GM19467 (cell line): ENCODE data around the gene CFAP107.

Experiments
- ATAC-seq: cut with Tn5 transposase; IDR thresholded peaks from one replicate; pipeline ENCODE4 v1.9.1; 2021; ENCODE audit warnings: mild to moderate bottlenecking, moderate library complexity; ENCODE audit not compliant: unreplicated experiment

The CFAP107 gene

DNA sequence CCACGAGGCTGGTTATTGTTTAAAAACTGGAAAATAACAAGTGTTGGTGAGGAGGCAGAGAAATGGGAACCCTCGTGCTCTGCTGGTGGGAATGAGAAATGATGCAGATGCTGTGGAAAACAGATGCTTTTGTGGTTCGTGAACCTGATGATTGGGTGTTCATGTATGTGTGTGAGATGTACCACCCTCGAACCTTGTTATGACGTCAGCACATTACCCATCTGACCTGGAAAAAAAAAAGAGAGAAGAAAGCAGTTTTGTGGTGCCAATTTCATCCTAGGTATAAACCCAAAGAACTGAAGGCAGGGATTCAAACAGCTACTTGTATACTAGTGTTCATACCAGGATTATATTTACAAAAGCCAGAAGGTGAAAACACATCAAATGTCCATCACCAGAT lies 6.4 kb upstream of the CFAP107 start:
- no peak for ATAC-seq

DNA sequence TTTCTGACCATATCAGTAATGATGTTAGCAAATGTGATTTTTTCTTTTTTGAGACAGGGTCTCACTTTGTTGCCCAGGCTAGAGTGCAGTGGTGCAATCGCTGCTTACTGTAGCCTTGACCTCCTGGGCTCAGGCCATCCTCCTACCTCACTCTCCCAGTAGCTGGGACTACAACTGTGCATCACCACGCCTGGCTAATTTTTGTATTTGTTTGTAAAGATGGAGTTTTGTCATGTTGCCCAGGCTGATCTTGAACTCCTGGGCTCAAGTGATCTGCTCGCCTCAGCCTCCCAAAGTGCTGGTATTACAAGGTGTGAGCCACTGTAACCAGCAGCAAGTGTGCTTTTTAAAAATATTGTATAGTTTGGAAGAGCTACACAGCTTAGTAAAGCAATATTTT lies 4.1 kb upstream of the CFAP107 start:
- ATAC-seq, result no peak

DNA sequence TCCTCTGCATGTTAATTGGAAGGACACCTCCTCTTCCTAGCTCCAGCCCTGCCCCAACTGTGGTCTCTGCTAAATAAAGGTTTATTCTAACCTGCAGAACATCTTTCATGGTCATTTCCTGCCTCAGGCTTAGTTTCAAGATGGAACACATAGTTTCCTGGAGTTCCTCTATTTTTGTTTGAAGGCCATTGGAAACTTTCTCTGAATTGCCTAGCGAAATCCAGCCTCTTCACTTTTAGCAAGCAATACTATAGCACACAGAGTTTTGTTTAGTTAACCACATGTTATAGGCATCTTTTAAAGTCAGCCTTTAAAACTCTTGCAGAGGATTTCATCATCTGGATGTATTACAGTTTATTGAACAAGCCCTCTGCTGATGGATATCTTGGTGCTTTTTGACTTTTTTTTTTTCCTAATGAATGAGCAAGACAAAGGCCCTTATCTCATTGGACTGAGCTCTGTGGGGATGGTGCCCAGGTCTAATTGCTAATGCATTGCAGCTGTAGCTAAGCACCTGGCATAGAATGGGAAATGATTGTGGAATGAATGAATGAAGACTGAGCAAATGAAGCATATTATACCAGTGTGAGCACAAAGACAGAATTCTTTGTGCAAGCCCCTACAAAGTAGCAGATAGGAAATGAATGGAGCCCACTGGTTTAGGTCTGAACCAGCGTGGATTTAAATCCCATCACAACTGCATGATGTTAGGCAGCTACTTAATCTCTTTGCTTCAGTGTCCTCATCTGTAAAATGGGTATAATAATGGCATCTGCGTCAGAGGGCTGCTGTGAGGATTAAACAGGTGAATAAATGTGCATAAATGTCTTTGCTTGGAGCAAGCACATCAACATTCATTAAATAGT lies 641 bp upstream of the CFAP107 start:
- no peak for ATAC-seq

DNA sequence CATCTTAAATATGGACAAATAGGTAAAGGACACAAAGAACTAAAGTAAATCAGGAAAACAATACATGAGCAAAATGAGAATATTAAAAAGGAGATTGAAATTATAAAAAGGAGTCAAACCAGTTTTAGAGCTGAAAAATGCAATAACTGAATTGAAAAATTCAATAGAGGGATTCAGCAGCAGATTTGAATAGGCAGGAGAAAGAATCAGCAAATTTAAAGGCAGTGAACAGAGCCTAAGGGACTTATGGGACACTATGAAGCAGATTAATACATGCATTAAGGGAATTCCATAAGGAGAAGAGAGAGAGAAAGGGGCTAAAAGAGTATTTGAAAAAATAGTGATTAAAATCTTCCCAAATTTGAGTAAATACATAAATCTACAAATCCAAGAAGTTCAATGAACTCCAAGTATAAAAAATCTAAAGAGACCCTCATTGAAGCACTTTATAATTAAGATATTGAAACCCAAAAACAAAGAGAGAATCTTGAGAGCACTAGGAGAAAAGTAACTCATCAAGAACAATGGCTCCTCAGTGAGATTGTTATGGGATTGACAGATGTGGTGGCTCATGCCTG lies 2.9 kb downstream of the CFAP107 start:
- no peak for ATAC-seq

DNA sequence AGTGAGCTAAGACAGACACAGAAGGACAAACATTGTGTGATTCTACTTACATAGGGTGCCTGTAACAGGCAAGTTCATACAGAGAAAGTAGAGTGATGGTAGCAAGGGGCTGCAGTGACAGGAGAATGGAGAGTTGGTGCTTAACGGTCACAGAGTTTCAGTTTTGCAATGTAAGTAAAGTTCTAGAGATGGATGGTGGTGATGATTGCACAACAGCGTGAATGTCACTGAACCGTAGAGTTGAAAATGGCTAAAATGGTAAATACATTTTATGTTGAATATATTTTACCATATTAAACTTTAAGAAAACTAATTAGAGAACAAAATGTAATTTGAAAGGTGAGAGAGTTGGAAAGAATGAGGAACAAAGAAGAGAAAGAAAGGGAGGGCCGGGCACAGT lies 8.7 kb downstream of the CFAP107 start:
- ATAC-seq, result no peak

DNA sequence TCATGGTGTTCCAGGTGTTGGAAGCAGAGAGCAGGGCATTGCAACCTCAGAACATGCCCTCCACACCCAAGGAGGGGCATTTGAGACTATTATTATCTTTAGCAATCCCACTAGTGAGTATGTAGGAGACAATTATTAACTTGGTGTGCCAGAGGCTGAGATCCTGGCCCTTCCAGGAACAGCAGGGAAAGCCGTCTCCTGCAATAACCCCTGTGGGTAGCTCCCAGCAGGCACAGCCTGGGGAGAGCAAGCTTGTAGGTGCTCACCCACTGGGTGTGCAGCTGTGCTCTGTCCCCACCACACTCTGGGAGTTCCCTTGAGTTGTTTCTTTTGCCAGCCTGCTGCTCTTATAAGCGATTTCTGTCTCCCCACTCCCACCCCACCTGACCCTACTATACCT lies 10.3 kb downstream of the CFAP107 start:
- no peak for ATAC-seq

DNA sequence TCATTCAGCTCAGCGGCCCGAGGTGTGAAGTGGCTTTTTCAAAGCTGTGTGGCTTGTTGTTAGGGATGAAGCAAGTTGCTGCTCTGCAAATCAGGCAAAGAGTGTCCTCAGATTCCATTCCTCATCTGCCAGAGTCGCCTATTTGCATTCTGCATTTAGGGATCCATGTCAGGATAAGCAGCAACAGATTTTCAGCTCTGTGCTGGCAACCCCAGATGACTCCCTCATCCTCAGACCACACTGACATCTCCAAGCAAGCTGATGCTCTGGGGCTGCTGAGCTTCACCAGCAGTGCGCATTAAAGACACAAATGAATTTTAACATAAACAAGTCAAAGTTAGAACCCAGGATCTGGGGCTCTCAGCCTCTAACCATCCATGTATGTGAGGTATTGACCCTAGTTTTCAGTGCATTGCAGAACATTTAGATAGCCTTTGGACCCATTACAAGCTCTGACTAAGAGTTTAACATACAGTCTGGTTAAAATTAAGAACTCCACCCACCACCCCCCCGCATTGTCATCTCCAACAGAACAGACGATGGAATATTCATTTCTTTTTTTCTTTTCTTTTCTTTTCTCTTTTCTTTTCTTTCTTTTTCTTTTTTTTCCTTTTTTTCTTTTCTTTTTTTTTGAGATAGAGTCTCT lies 10.9 kb downstream of the CFAP107 start:
- ATAC-seq, result no peak

DNA sequence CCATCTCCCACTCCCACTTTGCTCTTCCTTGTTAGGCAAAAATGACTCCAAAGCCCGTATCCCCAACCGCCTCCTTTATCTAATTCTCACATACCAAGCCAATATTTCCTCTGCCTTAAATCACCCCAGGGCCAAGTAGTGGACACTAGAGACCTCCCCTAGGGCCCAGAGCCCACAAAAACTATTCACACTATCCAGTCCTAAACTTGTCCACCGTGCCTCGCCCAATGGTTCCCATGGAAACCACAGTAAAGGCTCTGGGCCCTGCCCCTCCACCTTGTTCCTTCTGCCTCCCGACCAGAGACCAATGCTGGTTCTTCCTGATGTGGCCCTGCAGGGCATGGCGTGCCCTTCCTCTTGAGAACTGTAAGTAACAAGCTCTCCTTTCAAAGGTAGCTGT lies 11.8 kb downstream of the CFAP107 start:
- no peak for ATAC-seq

DNA sequence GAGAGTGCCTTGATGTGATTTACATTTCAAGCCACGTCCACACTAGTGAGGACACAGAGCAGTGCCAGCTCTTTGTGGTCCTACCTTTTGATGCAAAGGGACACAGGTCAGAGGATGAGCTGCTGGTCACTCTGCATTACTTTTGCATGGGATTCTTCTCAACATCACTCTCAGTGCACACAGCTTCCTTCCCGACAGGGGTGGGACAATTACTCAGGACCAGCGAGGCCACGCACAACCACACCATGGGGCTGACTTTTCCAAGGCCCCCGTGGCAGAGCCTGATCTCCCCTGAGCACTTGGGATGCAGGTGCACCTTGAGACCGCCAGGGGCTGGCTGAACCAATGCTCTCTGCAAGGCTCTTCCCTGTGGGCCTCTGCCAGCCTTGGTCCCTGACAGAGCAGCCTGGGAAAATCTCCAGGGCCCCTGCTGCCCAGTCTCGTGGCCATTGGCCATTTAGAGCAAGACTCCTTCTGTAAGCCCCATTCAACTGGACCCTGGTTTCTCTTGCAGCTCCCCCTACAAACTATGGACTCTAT lies 14.3 kb downstream of the CFAP107 start:
- ATAC-seq, result no peak

DNA sequence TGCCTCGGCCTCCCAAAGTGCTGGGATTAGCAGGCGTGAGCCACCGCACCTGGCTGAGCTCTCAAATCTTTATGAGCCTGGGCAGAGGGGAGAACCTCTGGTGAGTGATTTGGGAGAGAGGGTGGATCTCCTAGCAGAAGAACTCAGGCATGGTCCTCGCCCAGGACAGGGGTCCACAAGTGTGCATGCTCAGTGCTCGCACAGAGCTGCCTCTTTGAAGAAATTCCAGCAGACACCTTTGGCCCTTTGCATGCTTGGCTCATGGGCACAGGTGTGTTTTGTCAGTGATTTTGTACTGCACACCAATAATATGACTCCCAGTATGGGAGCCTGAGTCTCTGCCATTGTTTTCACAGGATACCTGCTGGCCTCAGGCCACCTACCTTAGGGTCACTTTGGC lies 15.8 kb downstream of the CFAP107 start:
- no peak for ATAC-seq

DNA sequence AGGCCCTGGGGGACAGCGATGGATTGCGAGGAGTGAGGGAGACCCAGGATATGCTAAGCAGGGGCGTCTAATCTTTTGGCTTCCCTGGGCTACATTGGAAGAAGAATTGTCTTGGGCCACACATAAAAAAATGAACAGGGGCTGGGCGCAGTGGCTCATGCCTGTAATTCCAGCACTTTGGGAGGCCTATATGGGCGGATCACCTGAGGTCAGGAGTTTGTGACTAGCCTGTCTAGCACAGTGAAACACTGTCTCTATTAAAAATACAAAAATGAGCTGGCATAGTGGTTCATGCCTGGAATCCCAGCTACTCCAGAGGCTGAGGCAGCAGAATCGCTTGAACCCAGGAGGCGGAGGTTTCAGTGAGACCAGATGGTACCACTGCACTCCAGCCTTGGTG lies 16.8 kb downstream of the CFAP107 start:
- ATAC-seq, result no peak

DNA sequence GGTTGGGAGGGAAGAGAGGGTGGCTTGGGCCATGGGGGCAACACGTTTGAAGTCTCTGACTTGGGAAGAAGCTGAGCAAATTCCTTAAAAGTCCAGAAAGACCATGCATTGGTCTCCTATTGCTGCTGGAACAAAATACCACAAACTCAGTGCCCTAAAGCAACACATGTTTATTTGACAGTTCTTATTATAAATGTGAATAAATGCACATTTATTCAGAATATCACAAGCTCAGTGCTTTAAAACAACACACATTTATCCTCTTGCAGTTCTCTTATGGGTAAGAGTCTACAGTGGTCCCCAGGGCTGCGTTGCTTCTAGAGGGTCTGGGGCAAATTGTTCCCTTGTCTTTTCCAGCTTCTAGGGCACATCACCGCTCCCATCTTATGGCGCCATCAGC lies 17.5 kb downstream of the CFAP107 start:
- no peak for ATAC-seq

DNA sequence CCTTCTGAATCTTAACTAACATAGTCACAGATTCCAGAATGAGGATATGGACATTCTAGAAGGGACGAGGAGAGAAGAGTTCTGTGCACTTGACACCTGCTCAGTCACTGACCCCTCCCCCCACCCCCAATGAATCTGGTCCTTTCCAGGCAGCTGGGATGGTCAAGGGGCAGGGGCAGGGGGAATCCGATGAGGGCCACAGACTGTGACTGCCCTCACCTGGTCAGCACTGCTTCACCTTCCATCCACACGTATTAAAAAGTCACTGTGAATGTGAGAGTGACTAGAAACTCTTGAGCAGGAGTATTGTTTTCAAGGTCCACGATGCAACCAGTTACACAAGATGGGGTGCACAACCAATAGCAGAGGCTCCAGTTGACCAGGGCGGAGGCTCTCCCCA lies 18.0 kb downstream of the CFAP107 start:
- no peak for ATAC-seq

DNA sequence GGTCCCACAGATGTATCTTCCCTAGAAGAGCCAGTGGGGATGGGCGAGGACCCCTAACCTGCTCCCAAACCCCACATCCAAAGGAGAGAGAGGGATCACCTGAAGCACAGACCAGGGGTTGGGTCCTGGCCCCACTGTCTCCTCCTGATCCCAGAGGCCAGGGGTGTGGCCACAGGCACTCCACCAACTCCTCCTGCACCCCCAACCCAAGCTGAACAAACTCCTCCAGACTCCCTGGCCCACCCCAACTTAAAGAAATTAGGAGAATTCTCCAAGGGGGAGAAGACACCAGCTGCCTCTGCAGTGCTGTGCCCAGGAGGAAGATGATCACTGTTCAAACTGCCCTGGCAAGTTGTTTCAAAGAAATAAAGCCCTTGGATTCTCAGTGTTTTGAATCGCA lies 23.0 kb downstream of the CFAP107 start:
- ATAC-seq, result no peak

DNA sequence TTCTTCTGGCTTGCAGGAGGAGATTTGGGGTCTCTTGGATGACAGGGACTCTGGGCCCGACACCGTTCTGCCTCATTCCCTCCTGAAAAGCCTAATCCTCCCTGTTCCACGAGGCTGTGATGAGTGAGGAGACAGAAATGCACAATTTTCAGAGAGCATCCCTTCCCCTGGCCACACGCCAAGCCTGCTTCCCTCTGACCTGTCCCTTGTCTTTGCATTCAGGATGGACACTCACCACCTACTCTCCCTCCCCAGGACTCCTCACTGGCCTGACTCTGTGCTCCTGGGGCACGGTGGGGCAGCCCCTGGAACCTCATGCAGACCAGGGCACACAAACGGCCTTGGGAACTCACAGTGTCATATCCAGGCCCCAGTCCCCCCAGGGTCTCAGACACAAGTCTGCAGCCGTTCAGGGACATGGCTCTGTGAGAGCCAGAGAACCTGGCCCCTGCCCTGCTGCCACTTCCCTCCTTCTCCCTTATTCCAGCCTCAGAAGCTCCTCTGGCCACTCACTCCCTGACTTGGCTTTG lies 24.0 kb downstream of the CFAP107 start:
- ATAC-seq, result no peak

DNA sequence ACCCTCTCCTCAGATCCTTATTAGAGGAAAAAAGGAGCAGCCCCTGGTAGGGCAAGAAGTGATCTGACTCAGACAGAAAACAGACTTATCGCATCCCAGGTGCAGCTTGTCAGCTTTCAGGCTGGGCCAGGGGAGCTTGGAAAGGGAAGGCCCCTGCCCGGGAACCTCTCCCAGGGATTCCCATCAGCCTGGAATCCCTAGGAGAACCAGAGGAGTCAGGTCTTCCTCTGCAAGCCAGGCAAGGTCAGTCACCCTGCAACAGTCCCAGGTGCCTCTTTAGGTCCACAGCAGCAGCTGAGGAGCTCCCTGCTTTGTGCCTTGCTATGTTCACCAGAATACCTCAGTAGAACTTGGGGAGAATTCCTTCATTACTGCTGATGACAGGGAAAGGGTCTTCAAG lies 24.6 kb downstream of the CFAP107 start:
- no peak for ATAC-seq

DNA sequence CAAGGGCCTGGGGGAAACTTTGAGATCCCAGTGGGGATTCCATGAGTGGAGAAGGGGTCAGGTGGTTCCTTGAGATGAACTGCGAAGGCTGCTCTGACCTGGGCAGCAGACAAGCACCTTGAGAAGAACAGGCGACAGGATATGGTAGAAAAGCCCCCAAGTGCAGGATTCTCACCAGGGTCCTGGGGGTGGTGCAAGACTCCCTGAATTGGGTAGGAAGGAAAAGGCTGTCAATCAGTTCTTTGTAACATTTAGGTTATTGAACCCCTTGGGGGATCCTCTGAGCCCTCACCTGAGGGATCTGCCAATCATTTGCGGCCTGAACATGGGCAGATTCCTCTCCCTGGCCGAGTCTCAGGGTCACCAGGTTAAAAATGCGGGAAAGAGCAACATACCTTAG lies 25.2 kb downstream of the CFAP107 start:
- no peak for ATAC-seq

DNA sequence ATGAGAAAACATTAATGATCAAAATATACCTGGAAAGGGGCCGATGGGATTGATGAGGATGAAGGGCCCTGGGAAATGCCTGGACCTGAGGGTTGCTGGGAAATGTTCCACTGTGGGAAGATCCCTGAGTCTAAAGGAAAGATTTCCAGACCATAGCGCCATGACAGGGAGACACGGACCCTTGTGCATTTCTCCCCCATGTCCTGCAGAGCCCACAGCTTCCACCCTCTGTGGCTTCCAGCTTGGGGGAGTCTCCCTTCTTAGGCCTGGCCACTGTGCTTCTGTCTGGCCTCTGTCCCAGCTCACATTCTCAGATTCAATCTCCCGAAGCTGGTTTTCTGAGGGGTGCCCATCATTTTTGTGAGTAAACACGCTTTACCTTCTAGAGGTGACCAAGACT lies 26.5 kb downstream of the CFAP107 start:
- no peak for ATAC-seq

DNA sequence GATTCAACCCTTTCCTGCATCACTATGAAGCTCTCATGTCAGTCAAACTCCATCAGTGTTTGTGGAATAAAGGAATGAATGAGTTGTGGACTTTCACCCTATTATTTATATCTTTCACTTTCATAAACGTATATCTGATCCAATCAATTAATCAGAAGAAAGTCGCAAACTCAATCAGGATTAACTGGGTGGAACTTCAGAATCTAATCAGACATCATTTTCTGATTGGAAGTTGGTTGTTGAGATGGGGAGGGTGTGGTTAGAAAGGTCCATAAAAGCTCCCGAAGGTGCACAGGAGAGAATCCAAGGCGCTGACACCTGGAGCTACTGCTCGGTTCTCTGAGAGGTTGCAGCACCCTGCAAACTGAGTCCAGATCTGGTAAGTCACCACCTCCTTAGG lies 27.4 kb downstream of the CFAP107 start, which contains the start of gene PRAMEF12:
Gene PRAMEF12, plus strand, starts transcription at position 301 of the 400 bp plus-strand sequence. CDS start 1,130 bp downstream, outside the sequence.
- ATAC-seq, result no peak

DNA sequence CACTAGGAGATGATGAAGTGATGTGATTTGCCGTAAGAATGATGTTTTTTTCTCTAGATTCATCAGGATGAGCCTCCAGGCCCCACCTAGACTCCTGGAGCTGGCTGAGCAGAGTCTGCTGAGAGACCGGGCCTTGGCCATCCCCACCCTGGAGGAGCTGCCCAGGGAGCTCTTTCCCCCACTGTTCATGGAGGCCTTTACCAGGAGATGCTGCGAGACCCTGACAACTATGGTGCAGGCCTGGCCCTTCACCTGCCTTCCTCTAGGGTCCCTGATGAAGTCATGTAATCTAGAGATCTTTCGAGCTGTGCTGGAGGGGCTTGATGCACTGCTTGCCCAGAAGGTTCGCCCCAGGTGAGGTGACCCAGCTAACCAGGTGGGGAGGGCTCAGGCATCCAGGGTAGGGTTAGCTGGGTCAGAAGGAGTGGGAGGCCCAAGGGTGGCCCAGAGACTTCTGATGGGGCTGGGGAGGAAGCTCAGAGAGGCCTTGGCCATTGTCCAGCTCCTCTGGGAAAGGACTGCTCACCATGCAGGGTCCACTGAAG lies 28.9 kb downstream of the CFAP107 start:
- no peak for ATAC-seq

DNA sequence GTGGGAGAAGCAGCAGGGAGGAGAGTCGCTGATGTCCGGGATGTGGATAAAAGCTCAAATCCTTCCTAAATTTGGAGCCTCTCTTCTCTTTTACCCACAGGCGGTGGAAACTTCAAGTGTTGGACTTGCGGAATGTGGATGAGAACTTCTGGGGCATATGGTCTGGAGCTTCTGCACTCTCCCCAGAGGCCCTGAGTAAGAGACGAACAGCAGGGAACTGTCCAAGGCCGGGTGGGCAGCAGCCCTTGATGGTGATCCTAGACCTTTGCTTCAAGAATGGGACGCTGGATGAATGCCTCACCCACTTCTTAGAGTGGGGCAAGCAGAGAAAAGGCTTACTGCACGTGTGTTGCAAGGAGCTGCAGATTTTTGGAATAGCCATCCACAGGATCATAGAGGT lies 29.4 kb downstream of the CFAP107 start:
- no peak for ATAC-seq
